Jurkat, Clone E6-1 (cell line): Measurements from ENCODE around the gene PITPNC1.
"Not testable (repeated sequence)": the region's sequence is repeated elsewhere in the genome, so short reads cannot be mapped to it uniquely, and the experiment has no call there.

Source experiments
- DNase-seq: peaks from one replicate; pipeline ENCODE4 v3.0.0-alpha.2; 2011; ENCODE audit warnings: low read depth, low spot score
- H3K4me3 ChIP-seq: 2 replicates; pipeline ENCODE4 v1.5.1; 2011; ENCODE audit warnings: mild to moderate bottlenecking, low read length, control low read depth, moderate library complexity

PITPNC1 gene

DNA sequence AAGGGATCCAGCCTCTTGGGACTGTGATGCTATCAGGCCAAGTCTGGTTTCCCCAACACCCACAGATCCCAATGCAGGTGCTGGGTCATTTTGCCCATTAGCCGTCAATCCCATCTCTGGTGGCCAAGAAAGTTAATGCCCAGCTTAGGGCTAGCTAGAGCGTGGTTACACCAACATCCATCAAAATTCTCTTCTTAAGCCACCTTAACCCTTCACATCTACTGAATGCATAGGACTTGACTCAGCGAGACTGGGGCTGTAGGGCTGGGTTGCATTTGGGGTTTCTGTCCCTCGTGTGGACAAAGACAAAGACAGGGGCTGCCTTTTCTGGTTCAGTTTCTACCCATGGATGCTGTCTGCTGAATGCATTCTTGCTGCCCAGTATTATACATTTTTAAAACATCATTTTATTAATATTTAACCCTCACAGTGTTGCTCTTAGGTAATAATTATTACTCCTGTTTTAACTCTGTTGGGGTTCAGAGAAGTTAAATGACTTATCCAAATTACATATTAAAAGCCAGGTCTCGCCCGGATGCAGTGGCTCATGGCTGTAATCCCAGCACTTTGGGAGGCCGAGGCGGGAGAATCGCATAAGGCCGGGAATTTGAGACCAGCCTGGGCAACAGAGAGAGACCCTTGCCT, 199.5 kb downstream of the PITPNC1 start:
- DNase-seq, result no peak

DNA sequence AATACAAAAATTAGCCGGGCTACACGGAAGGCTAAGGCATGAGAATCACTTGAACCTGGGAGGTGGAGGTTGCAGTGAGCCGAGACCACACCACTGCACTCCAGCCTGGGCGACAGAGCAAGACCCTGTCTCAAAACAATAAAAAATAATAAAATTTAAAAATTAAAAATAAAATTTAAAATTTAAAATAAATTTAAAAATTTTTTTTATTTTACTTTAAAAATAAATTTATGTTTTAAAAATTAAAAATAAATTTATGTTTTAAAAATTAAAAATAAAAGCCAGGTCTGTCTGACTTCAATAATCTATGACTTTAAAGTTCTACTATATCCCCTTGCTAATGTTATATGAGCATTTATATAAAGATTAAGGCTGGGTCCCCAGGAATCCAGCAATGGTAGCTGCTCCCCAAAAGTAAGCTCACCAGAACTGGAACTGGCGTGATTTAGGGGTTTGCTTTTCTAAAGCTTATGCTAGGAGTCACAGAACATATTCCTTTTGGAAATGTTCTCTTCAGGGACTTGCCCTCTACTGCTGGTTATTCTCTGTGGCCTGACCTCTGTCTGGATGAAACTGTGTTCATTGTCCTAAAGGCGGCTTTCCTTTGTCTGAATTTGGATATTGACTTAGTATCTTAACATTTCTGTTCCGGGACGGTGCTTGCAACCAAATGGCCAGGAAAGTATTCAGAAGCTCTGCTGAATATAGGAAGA, 200.5 kb downstream of the PITPNC1 start:
- DNase-seq, result no peak
- H3K4me3 ChIP-seq, result no peak overlapping the region

More for the DNA sequence above, 199.5 kb downstream of the PITPNC1 start:
- no peak overlapping the region for H3K4me3 ChIP-seq

DNA sequence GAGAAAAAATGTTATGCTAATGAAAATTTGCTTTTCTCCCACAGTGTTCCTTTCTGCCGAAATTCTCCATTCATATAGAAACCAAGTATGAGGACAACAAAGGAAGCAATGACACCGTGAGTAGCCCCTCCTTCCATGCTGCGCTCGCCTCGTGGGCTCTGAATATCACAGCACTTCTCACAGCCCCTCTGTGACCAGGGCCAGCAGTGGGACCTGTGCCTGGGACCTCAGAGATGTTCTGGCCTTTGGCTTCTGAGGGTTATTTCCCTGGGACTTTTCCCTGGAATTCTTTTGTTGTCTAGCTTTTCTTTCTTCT, 201.0 kb downstream of the PITPNC1 start:
- no peak overlapping the region for H3K4me3 ChIP-seq
- DNase-seq, result no peak

GRCh38 chr17:67578679-67579405, 201.8 kb downstream of the PITPNC1 start:
- not testable (repeated sequence) for DNase-seq, H3K4me3 ChIP-seq

GRCh38 chr17:67582673-67583081, 205.6 kb downstream of the PITPNC1 start:
- H3K4me3 ChIP-seq, result no peak overlapping the region

DNA sequence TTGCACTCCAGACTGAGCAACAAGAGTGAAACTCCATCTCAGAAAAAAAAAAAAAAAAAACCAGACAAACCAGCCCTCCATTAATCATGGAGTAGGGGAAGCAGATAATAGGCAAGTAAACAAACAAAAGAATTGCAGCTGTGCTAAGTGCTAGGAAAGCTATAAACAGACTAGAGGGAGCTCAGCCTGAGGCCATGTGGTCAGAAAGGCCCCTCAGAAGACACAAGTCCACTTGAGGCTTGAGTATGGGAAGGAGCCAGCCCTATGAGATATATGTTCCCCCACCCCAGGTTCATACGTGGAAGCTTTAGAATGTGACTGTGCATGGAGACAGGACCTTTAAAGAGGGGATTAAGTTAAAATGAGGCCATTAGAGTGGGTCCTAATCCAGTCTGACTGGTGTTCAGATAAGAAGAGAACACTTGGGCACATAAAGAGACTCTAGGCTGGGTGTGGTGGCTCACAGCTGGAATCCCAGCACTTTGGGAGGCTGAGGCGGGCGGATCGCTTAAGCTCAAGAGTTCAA, 208.1 kb downstream of the PITPNC1 start:
- DNase-seq, result no peak
- no peak overlapping the region for H3K4me3 ChIP-seq

More at GRCh38 chr17:67582673-67583081, 205.6 kb downstream of the PITPNC1 start:
- DNase-seq, result no peak

DNA sequence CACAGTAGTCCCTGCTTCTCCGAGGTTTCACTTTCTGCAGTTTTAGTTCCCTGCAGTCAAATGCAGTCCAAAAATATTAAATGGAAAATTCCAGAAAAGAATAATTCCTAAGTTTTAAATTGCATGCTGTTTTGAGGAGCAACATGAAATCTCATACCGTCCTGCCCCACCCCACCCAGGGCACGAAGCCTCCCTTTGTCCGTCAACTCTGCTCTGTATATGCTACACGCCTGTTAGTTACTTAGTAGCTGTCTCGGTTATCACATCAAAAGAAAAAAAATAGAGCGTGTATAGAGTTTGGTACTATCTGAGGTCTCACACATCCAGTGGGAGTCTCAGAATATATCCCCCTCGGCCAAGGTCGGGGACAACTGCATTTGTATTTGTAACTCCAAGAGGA, 211.2 kb downstream of the PITPNC1 start:
- H3K4me3 ChIP-seq, result no peak overlapping the region
- DNase-seq, result no peak

DNA sequence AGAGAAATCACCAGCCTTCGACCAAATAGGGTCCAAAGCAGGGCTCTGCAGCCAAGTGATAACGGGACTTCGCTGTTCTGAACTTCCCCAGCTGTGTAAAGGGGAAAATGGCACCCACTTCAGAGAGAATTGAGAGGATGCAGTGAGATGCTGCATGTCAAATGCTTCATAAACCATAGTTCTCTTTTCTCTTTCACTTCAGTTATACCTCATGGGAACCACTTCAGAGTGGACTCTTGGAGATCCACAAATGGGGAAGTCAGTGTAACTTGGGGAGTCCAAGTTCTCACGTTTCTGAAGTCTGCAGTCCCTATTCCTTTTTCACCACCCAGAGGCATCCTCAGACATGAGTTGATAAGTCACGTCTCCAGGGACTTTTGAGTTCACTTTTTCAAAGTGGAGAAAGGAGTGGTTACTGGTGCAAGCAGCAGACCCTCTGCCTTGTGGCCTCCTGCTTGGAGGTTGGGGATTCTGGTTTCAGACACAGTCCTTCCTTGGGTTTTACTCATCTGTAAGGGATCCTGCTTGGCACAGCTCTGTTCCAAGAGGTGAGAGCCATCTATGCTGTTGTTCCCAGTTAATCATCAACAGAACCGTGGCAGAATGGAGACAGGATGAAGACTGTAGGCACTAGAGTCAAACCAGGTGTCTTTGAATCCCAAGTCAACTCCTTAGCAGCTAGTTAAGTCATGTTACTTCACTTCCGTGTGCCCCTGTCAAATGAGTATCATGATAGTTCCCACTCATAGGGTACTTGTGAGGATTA, 217.2 kb downstream of the PITPNC1 start:
- H3K4me3 ChIP-seq, result no peak overlapping the region
- DNase-seq, result no peak

GRCh38 chr17:67600408-67600807, 223.3 kb downstream of the PITPNC1 start:
- no peak overlapping the region for H3K4me3 ChIP-seq
- DNase-seq, result no peak

GRCh38 chr17:67601897-67602296, 224.8 kb downstream of the PITPNC1 start:
- DNase-seq, result no peak
- no peak overlapping the region for H3K4me3 ChIP-seq

GRCh38 chr17:67602444-67602843, 225.4 kb downstream of the PITPNC1 start:
- DNase-seq, result no peak

DNA sequence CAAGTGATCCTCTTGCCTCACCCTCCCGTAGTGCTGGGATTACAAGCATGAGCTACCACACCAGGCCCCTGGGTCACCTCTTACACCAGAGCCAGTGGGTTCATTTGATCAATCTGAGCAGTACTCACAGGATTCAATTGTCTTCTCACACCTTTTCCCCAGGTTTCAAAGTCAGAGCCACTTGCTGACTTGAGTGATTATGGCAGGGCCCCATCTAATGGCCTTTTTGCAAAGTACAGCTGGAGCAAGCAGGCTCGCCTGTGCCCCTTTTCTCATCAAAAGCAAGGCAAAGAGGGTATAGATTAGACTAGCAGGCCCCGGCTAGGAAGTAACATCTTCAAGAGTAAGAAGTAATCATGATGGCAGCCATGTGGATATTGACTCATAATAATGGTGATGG, 225.9 kb downstream of the PITPNC1 start:
- DNase-seq, result peak; percentile 42
- H3K4me3 ChIP-seq, result no peak overlapping the region

More at GRCh38 chr17:67602444-67602843, 225.4 kb downstream of the PITPNC1 start:
- H3K4me3 ChIP-seq, result no peak overlapping the region

DNA sequence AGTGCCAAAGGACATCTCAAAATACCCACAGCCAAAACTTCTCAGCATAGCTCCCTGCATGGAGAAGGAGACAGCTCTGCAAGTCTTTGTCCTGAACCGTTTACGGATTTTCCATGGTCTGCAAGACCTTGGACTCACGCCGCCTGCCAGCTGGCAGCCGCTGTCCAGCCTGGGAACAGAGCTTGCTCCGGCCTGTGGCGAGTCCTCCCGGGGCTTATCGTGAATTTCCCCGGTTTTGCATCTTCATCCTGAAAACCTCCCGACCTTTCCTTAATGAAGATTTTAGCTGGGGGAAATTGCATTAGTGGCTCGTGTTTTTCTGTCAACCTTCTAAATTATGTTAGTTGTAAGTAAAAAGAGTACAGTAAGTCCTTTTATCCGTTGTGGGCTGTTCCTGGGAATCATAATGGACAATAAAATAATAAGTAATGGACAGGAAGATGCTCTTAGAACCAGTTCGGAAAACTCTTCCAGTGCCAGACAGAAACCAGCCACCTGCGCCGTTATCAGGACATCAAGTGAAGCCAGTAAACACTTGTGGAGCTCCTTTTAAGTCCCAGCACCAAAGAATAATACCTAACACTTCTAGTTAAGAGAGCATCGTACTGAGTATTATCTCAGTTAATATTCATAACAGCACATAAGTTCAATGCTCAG, 228.3 kb downstream of the PITPNC1 start:
- no peak overlapping the region for H3K4me3 ChIP-seq
- DNase-seq, result no peak

GRCh38 chr17:67606471-67606870, 229.4 kb downstream of the PITPNC1 start:
- H3K4me3 ChIP-seq, result no peak overlapping the region
- DNase-seq, result no peak

GRCh38 chr17:67606896-67607604, 230.0 kb downstream of the PITPNC1 start:
- DNase-seq, result no peak
- H3K4me3 ChIP-seq, result no peak overlapping the region

GRCh38 chr17:67610061-67610460, 233.0 kb downstream of the PITPNC1 start:
- DNase-seq, result no peak
- no peak overlapping the region for H3K4me3 ChIP-seq

DNA sequence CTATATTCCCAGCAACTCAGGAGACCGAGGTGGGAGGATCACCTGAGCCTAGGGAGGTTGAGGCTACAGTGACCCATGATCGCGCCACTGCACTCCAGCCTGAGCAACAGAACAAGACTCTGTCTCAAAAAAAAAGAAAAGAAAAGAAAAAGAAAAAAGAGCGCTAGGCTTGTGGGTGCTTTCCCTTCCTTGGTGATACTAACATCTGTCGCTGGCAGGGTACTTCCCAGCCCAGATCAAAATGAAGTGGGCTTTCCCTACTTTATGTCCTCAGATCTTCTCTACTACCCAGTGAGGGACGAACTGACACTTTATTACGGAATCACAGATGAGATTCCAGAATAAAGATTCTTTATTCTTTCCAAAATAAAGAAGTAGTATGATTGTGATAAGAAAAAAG, 236.9 kb downstream of the PITPNC1 start:
- no peak overlapping the region for H3K4me3 ChIP-seq
- no peak for DNase-seq

DNA sequence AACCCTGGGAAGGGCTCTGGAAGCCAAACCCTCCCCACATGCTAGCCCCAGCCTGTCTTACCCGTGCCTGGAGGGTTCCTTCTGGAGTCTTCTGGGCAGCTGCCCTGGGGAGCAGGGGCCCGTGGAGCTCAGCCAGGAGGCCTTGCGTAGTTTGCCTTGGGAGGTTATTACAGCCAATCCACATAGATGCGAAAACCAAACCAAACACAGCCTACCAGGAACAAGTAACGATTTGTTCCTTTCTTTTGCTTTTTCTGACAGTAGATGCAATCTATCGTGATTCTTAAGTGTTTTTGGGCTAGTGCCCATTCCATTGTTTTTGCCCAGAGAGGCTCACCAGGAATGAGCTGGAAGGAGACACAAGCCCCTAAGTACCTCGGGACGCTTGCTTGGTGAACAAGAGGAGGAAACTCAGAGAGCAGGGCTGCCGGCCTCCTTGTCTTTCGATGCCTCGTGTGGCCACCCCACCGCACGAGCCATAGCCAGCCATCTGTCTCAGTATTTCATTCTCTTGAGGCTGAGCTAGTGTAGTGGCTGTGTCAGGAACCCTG, 238.0 kb downstream of the PITPNC1 start:
- H3K4me3 ChIP-seq, result no peak overlapping the region
- no peak for DNase-seq
